Measurements from ENCODE around the gene LYZL1. TPM values are rescaled to one million over a fixed set of nuclear protein-coding genes. Genes with fewer than 3 reads are reported as not detected.
"Not testable (repeated sequence)": the region's sequence is repeated elsewhere in the genome, so short reads cannot be mapped to it uniquely, and the experiment has no call there.

Gene LYZL1
- polyA plus RNA-seq (not detected in 2 replicates), polyA minus RNA-seq (not detected in 2 replicates)

DNA sequence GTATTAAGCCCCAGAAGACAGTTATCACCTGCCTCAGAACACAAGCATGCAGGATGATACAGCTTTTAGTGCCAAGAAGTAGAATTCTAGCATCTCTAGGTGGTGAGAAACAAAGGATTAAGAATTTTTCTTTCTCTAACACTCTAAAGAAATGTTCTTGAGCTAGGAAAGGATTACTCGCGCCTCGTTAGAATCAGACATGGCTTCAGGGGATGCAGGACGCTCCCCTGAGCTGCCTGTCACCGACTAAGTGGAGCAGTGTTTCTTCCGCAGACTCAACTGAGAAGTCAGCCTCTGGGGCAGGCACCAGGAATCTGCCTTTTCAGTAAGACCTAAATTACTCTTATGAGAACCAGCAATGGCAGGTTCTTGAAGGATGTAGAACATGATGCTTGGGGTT, at the start of gene LYZL1:
Gene LYZL1 (plus strand): TSS at position 165 of the 400 bp plus-strand sequence. CDS start 2,798 bp downstream, outside the sequence.
- H3K9me3 ChIP-seq (ENCODE audit: low read length); H3F3A ChIP-seq (ENCODE audit: insufficient read depth, low read length, poor library complexity, severe bottlenecking); H3K9ac ChIP-seq (ENCODE audit: low read length); H3K27ac ChIP-seq (ENCODE audit: low read length); H3K9me2 ChIP-seq (ENCODE audit: insufficient read depth, low read length); H4K20me1 ChIP-seq (ENCODE audit: insufficient read depth); H3K79me2 ChIP-seq (replicated peaks; ENCODE audit: insufficient read depth, low read length); H2AFZ ChIP-seq (ENCODE audit: low read depth, low read length); H3K4me2 ChIP-seq (ENCODE audit: low read length); H3K4me3 ChIP-seq (ENCODE audit: low read length); H3K27me3 ChIP-seq (ENCODE audit: insufficient read depth, low read depth, low read length); H3K36me3 ChIP-seq (ENCODE audit: insufficient read depth, low read length): not testable (repeated sequence)

DNA sequence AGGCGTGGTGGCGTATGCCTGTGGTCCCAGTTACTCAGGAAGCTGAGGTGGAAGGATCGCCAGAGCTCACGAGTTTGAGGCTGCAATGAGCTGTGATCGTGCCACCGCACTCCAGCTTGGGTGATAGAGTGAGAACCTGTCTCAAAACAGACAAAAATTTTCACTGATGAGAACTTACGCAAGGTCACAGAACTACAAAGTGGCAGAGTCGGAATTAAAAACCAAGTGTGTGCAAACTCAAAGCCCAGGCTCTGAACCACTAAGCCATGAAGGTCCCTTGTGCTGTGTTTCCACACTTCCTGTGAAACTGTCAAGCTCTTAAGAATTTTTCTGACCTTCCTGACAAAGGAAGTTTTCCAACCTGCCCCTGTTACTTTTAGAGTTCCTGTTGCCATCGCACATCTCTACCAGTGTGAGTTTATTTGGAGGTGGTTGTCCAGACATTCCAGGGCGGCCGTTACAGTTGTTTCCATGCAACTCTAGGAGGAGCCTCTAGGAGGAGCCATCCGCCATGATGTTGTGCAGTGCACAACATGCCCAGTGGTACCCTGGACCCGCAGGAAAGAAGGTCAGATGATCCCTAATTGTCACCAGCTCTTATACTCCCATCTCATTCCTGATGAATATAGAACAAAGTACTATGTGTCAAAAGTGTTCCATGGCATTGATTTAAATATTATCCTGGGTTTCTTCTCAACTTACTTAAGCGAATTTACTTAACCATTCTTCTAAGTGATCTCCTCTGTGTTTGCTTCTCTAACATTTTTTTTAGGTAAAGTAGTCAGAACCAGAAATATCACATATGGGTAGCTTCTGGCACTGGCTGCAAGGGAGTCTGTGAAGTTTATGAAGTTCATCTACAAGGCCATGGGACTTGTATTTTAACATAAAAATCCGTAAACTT, 49.0 kb upstream of the LYZL1 start:
- no peaks in the 10 kb centered on the region for H3K79me2 ChIP-seq (replicated peaks; ENCODE audit: insufficient read depth, low read length)
- H3K9me3 ChIP-seq (ENCODE audit: low read length), result no peaks in the 10 kb centered on the region
- H3K4me2 ChIP-seq (ENCODE audit: low read length), result no peak overlapping the region
- no peak overlapping the region for H3K27ac ChIP-seq (ENCODE audit: low read length)
- H4K20me1 ChIP-seq (ENCODE audit: insufficient read depth), result no peaks in the 10 kb centered on the region
- H3K27me3 ChIP-seq (ENCODE audit: insufficient read depth, low read depth, low read length), result no peaks in the 10 kb centered on the region
- no peak for TF ChIP-seq EP300 (conservative IDR thresholded peaks at IDR 0.05; ENCODE audit: poor library complexity, severe bottlenecking)
- no peak overlapping the region for H3K4me3 ChIP-seq (ENCODE audit: low read length)
- no peaks in the 10 kb centered on the region for H3K9me2 ChIP-seq (ENCODE audit: insufficient read depth, low read length)
- H3K9ac ChIP-seq (ENCODE audit: low read length), result no peak overlapping the region
- H2AFZ ChIP-seq (ENCODE audit: low read depth, low read length), result no peak overlapping the region
- H3F3A ChIP-seq (ENCODE audit: insufficient read depth, low read length, poor library complexity, severe bottlenecking), result no peaks in the 10 kb centered on the region
- no peaks in the 10 kb centered on the region for H3K36me3 ChIP-seq (ENCODE audit: insufficient read depth, low read length)

DNA sequence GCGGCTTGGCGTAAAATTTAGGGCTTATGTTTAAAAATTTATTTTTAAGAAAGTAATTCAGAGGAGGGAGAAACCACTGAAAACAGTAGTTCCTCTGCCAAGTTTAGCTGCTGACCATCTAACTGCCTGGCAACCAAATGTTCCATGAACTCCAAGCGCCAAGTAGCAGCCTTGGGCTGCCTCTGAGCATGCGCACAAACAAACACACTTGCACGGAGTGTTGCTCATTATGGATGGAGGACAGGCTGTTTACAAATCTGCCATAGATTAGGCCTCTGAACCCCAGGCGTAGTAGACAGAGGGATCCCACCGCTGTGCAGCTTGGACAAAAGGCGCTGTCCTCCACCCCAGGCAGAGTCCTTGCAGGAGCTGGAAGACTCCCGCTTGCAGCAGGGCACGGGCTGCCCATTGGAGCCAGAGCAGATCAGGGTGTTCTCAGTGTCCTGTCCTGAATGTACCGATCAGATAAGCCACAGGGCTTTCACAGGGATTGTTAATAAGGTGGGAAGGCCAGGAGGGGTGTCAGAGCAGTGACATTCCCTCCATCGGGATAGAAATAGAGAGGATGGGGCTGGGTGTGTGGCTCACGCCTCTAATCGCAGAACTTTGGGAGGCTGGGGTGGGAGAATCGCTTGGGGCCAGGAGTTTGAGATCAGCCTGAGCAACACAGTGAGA, 47.7 kb upstream of the LYZL1 start:
- H3K9me3 ChIP-seq (ENCODE audit: low read length), result no peaks in the 10 kb centered on the region
- H3F3A ChIP-seq (ENCODE audit: insufficient read depth, low read length, poor library complexity, severe bottlenecking), result no peaks in the 10 kb centered on the region
- H3K36me3 ChIP-seq (ENCODE audit: insufficient read depth, low read length), result no peaks in the 10 kb centered on the region
- no peak overlapping the region for H3K9ac ChIP-seq (ENCODE audit: low read length)
- H3K9me2 ChIP-seq (ENCODE audit: insufficient read depth, low read length), result no peaks in the 10 kb centered on the region
- no peak for TF ChIP-seq EZH2 (IDR thresholded peaks at IDR 0.05; ENCODE audit: borderline replicate concordance, insufficient read depth, low read length, poor library complexity, severe bottlenecking)
- TF ChIP-seq POLR2AphosphoS5 (IDR thresholded peaks at IDR 0.05), result no peak
- TF ChIP-seq, protein P1, sequence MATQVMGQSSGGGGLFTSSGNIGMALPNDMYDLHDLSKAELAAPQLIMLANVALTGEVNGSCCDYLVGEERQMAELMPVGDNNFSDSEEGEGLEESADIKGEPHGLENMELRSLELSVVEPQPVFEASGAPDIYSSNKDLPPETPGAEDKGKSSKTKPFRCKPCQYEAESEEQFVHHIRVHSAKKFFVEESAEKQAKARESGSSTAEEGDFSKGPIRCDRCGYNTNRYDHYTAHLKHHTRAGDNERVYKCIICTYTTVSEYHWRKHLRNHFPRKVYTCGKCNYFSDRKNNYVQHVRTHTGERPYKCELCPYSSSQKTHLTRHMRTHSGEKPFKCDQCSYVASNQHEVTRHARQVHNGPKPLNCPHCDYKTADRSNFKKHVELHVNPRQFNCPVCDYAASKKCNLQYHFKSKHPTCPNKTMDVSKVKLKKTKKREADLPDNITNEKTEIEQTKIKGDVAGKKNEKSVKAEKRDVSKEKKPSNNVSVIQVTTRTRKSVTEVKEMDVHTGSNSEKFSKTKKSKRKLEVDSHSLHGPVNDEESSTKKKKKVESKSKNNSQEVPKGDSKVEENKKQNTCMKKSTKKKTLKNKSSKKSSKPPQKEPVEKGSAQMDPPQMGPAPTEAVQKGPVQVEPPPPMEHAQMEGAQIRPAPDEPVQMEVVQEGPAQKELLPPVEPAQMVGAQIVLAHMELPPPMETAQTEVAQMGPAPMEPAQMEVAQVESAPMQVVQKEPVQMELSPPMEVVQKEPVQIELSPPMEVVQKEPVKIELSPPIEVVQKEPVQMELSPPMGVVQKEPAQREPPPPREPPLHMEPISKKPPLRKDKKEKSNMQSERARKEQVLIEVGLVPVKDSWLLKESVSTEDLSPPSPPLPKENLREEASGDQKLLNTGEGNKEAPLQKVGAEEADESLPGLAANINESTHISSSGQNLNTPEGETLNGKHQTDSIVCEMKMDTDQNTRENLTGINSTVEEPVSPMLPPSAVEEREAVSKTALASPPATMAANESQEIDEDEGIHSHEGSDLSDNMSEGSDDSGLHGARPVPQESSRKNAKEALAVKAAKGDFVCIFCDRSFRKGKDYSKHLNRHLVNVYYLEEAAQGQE (IDR thresholded peaks at IDR 0.05; ENCODE audit: borderline replicate concordance), result no peak
- no peak for TF ChIP-seq SMC3 (conservative IDR thresholded peaks at IDR 0.05; ENCODE audit: poor library complexity)
- TF ChIP-seq EP300 (conservative IDR thresholded peaks at IDR 0.05; ENCODE audit: poor library complexity, severe bottlenecking), result no peak
- no peak for TF ChIP-seq RAD21 (conservative IDR thresholded peaks at IDR 0.05)
- no peak for TF ChIP-seq TAF1 (IDR thresholded peaks at IDR 0.05; ENCODE audit: low read depth)
- TF ChIP-seq, protein P2, sequence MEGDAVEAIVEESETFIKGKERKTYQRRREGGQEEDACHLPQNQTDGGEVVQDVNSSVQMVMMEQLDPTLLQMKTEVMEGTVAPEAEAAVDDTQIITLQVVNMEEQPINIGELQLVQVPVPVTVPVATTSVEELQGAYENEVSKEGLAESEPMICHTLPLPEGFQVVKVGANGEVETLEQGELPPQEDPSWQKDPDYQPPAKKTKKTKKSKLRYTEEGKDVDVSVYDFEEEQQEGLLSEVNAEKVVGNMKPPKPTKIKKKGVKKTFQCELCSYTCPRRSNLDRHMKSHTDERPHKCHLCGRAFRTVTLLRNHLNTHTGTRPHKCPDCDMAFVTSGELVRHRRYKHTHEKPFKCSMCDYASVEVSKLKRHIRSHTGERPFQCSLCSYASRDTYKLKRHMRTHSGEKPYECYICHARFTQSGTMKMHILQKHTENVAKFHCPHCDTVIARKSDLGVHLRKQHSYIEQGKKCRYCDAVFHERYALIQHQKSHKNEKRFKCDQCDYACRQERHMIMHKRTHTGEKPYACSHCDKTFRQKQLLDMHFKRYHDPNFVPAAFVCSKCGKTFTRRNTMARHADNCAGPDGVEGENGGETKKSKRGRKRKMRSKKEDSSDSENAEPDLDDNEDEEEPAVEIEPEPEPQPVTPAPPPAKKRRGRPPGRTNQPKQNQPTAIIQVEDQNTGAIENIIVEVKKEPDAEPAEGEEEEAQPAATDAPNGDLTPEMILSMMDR (IDR thresholded peaks at IDR 0.05; ENCODE audit: poor library complexity, severe bottlenecking), result no peak
- no peak for TF ChIP-seq MXI1 (conservative IDR thresholded peaks at IDR 0.05; ENCODE audit: poor library complexity, severe bottlenecking)
- H2AFZ ChIP-seq (ENCODE audit: low read depth, low read length), result no peak overlapping the region
- no peaks in the 10 kb centered on the region for H4K20me1 ChIP-seq (ENCODE audit: insufficient read depth)
- no peak overlapping the region for H3K27ac ChIP-seq (ENCODE audit: low read length)
- H3K4me3 ChIP-seq (ENCODE audit: low read length), result no peak overlapping the region
- no peak overlapping the region for H3K4me2 ChIP-seq (ENCODE audit: low read length)
- H3K27me3 ChIP-seq (ENCODE audit: insufficient read depth, low read depth, low read length), result no peaks in the 10 kb centered on the region
- no peaks in the 10 kb centered on the region for H3K79me2 ChIP-seq (replicated peaks; ENCODE audit: insufficient read depth, low read length)
